Kidney glomerular epithelial cell (primary cell): Measurements from ENCODE around the gene GJD4.

Source experiments
- DNase-seq: peaks from one replicate; lab custom pipeline; 2025; lab: John Stamatoyannopoulos, UW

GJD4 gene

DNA sequence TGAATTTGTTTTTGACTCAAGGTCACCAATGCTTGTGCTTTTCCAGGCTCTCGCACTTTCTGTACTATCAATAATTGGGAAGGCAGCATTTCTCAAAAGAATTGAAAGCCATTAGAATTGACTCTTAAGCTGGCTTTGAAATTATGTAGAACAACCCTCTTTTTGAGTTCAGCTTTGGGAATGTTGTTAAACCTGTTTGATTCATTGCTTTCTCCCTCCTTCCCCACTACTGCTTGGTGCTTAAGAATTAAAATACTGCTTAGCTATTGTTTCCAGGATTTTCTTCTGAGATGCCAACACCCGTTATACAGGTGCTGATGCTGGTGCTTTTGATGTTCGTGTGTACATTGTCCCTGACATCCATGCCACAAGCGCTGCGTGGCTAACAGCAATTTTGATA is 52.5 kb downstream of the GJD4 start:
- no peak for DNase-seq
